HEK293 (cell line): ENCODE data around the gene CCDC127.

Experiments
- CTCF ChIA-PET: fragments of 350-600 bp; formaldehyde crosslinking; extraction: SDS; loops from one replicate; lab custom pipeline; 2021; ENCODE audit warnings: antibody characterized with exemption; lab: Yijun Ruan, JAX
- POLR2A ChIA-PET: fragments of 300-600 bp; formaldehyde crosslinking; extraction: SDS; loops from one replicate; lab custom pipeline; 2020; ENCODE audit warnings: antibody characterized with exemption, inconsistent platforms; lab: Yijun Ruan, JAX
- H3K27ac ChIP-seq: fragments of 200-500 bp; sonication (Bioruptor generic); 2 replicates; pipeline ENCODE4 v1.5.1; 2014; ENCODE audit warnings: low read depth, low read length, control low read depth, inconsistent platforms; ENCODE audit errors: extremely low read depth
- H3K36me3 ChIP-seq, 2 experiments: fragments of 200-500 bp in 1 of 2; sonication (Bioruptor generic) in 1 of 2; 1 replicate in 1 of 2; 2 replicates in 1 of 2; pipeline ENCODE4 v1.5.1; 2014 to 2017; ENCODE audit warnings: inconsistent platforms in 2 of 2, low read length in 2 of 2; ENCODE audit not compliant: control insufficient read depth in 2 of 2, insufficient read depth in 1 of 2
- H3K4me1 ChIP-seq: fragments of 200-500 bp; sonication (Bioruptor generic); 2 replicates; pipeline ENCODE4 v1.5.1; 2014; ENCODE audit warnings: mild to moderate bottlenecking, low read length, inconsistent platforms; ENCODE audit not compliant: control insufficient read depth, insufficient read depth
- H3K4me3 ChIP-seq: 2 replicates; pipeline ENCODE4 v1.5.1; 2011; ENCODE audit warnings: low read depth, mild to moderate bottlenecking, control low read depth, low read length, moderate library complexity
- H3K9me3 ChIP-seq: fragments of 200-500 bp; sonication (Bioruptor generic); 2 replicates; pipeline ENCODE4 v1.5.1; 2014; ENCODE audit warnings: low read depth, low read length, inconsistent platforms; ENCODE audit not compliant: control insufficient read depth, insufficient read depth
- ATF2 ChIP-seq: fragments of 450-650 bp; formaldehyde crosslinking; IDR thresholded peaks from 2 replicates; pipeline ENCODE4 v1.5.1; 2016; ENCODE audit warnings: missing biosample characterization, missing genetic modification characterization, low read depth
- CTCF ChIP-seq: fragments of 450-650 bp; formaldehyde crosslinking; IDR thresholded peaks from 2 replicates; pipeline ENCODE4 v1.5.1; 2016; ENCODE audit warnings: missing biosample characterization, missing genetic modification characterization
- HOXD13 ChIP-seq: sonication (generic); formaldehyde crosslinking; IDR thresholded peaks from 2 replicates; pipeline ENCODE4 v1.8.0; 2022; ENCODE audit warnings: missing genetic modification reagents, borderline replicate concordance
- KLF10 ChIP-seq: fragments of 450-650 bp; IDR thresholded peaks from 2 replicates; pipeline ENCODE4 v1.5.1; 2018; ENCODE audit warnings: missing biosample characterization, mild to moderate bottlenecking, missing genetic modification characterization
- RBAK ChIP-seq: fragments of 450-650 bp; formaldehyde crosslinking; IDR thresholded peaks from 2 replicates; pipeline ENCODE4 v1.5.1; 2016; ENCODE audit warnings: missing biosample characterization, missing genetic modification characterization
- SP7 ChIP-seq: fragments of 450-650 bp; formaldehyde crosslinking; IDR thresholded peaks from 2 replicates; pipeline ENCODE4 v1.5.1; 2016; ENCODE audit warnings: missing biosample characterization, missing genetic modification characterization
- ZBTB49 ChIP-seq: fragments of 450-650 bp; formaldehyde crosslinking; IDR thresholded peaks from 2 replicates; pipeline ENCODE4 v1.5.1; 2016; ENCODE audit warnings: missing biosample characterization, missing genetic modification characterization, low read depth
- ZNF140 ChIP-seq: fragments of 450-650 bp; formaldehyde crosslinking; IDR thresholded peaks from 2 replicates; pipeline ENCODE4 v1.5.1; 2016; ENCODE audit warnings: missing biosample characterization, missing genetic modification characterization
- ZNF155 ChIP-seq: fragments of 450-650 bp; formaldehyde crosslinking; IDR thresholded peaks from 2 replicates; pipeline ENCODE4 v1.5.1; 2016; ENCODE audit warnings: missing biosample characterization, missing genetic modification characterization
- ZNF157 ChIP-seq: fragments of 450-650 bp; formaldehyde crosslinking; IDR thresholded peaks from 2 replicates; pipeline ENCODE4 v1.5.1; 2016; ENCODE audit warnings: missing biosample characterization, missing genetic modification characterization
- ZNF169 ChIP-seq: fragments of 450-650 bp; formaldehyde crosslinking; IDR thresholded peaks from 2 replicates; pipeline ENCODE4 v1.5.1; 2016; ENCODE audit warnings: missing biosample characterization, missing genetic modification characterization
- ZNF184 ChIP-seq: fragments of 450-650 bp; IDR thresholded peaks from 2 replicates; pipeline ENCODE4 v1.5.1; 2018; ENCODE audit warnings: missing biosample characterization, mild to moderate bottlenecking, missing genetic modification characterization
- ZNF24 ChIP-seq: fragments of 450-650 bp; formaldehyde crosslinking; IDR thresholded peaks from 2 replicates; pipeline ENCODE4 v1.5.1; 2016; ENCODE audit warnings: missing biosample characterization, missing genetic modification characterization
- ZNF248 ChIP-seq: fragments of 450-650 bp; formaldehyde crosslinking; IDR thresholded peaks from 2 replicates; pipeline ENCODE4 v1.5.1; 2017; ENCODE audit warnings: missing biosample characterization, missing genetic modification characterization
- ZNF280D ChIP-seq: fragments of 450-650 bp; formaldehyde crosslinking; IDR thresholded peaks from 2 replicates; pipeline ENCODE4 v1.5.1; 2016; ENCODE audit warnings: missing biosample characterization, missing genetic modification characterization
- ZNF324 ChIP-seq: fragments of 450-650 bp; formaldehyde crosslinking; IDR thresholded peaks from 2 replicates; pipeline ENCODE4 v1.5.1; 2016; ENCODE audit warnings: missing biosample characterization, missing genetic modification characterization
- ZNF529 ChIP-seq: fragments of 450-650 bp; formaldehyde crosslinking; IDR thresholded peaks from 2 replicates; pipeline ENCODE4 v1.5.1; 2017; ENCODE audit warnings: missing genetic modification characterization, missing biosample characterization; ENCODE audit not compliant: insufficient replicate concordance
- ZNF549 ChIP-seq: fragments of 450-650 bp; IDR thresholded peaks from 2 replicates; pipeline ENCODE4 v1.5.1; 2018; ENCODE audit warnings: missing biosample characterization, missing genetic modification characterization, mild to moderate bottlenecking, inconsistent platforms, moderate library complexity
- ZNF585B ChIP-seq: fragments of 450-650 bp; formaldehyde crosslinking; IDR thresholded peaks from 2 replicates; pipeline ENCODE4 v1.5.1; 2016; ENCODE audit warnings: missing biosample characterization, missing genetic modification characterization
- ZNF624 ChIP-seq: fragments of 450-650 bp; formaldehyde crosslinking; IDR thresholded peaks from 2 replicates; pipeline ENCODE4 v1.5.1; 2017; ENCODE audit warnings: missing biosample characterization, missing genetic modification characterization
- ZNF658 ChIP-seq: fragments of 450-650 bp; formaldehyde crosslinking; IDR thresholded peaks from 2 replicates; pipeline ENCODE4; 2016; ENCODE audit warnings: missing biosample characterization, missing genetic modification characterization
- ZNF664 ChIP-seq: fragments of 450-650 bp; formaldehyde crosslinking; IDR thresholded peaks from 2 replicates; pipeline ENCODE4 v1.5.1; 2016; ENCODE audit warnings: missing biosample characterization, missing genetic modification characterization
- ZNF792 ChIP-seq: fragments of 450-650 bp; formaldehyde crosslinking; IDR thresholded peaks from 2 replicates; pipeline ENCODE4 v1.5.1; 2016; ENCODE audit warnings: missing biosample characterization, missing genetic modification characterization
- ZNF830 ChIP-seq: fragments of 450-650 bp; IDR thresholded peaks from 2 replicates; pipeline ENCODE4 v1.5.0; 2018; ENCODE audit warnings: missing biosample characterization, missing genetic modification characterization, low read depth, mild to moderate bottlenecking, moderate library complexity
- ZSCAN4 ChIP-seq: fragments of 450-650 bp; formaldehyde crosslinking; IDR thresholded peaks from 2 replicates; pipeline ENCODE4 v1.5.1; 2017; ENCODE audit warnings: missing biosample characterization, missing genetic modification characterization
- ZXDB ChIP-seq: fragments of 450-650 bp; formaldehyde crosslinking; IDR thresholded peaks from 2 replicates; pipeline ENCODE4 v1.5.1; 2016; ENCODE audit warnings: missing biosample characterization, missing genetic modification characterization
- TF ChIP-seq, protein P1 (sequence below): fragments of 450-650 bp; formaldehyde crosslinking; IDR thresholded peaks from 2 replicates; pipeline ENCODE4 v1.5.1; 2016; ENCODE audit warnings: missing biosample characterization, missing genetic modification characterization

The CCDC127 gene

GRCh38 chr5:230711-231110 is 12.8 kb upstream of the CCDC127 start:
- TF ChIP-seq ZNF624 (no peak), ZBTB49 (no peak), ZNF140 (tag by site-specific recombination) (no peak), ZNF830 (no peak), ZNF169 (tag by site-specific recombination) (no peak), ZSCAN4 (no peak), SP7 (tag by site-specific recombination) (no peak), ZNF184 (no peak), KLF10 (no peak), HOXD13 (no peak), ZNF529 (tag by site-specific recombination) (no peak), ZNF658 (no peak), ZNF549 (no peak), RBAK (tag by site-specific recombination) (no peak), ZNF155 (tag by site-specific recombination) (no peak), ZNF248 (no peak), ZNF792 (tag by site-specific recombination) (no peak), ZNF24 (tag by site-specific recombination) (no peak), ZNF324 (no peak)
- TF ChIP-seq, protein P1, sequence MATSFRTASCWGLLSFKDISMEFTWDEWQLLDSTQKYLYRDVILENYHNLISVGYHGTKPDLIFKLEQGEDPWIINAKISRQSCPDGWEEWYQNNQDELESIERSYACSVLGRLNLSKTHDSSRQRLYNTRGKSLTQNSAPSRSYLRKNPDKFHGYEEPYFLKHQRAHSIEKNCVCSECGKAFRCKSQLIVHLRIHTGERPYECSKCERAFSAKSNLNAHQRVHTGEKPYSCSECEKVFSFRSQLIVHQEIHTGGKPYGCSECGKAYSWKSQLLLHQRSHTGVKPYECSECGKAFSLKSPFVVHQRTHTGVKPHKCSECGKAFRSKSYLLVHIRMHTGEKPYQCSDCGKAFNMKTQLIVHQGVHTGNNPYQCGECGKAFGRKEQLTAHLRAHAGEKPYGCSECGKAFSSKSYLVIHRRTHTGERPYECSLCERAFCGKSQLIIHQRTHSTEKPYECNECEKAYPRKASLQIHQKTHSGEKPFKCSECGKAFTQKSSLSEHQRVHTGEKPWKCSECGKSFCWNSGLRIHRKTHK (tag by site-specific recombination), result no peak
- TF ChIP-seq, all 188 proteins: peak for 0
- H3K9me3 ChIP-seq, result no peaks in the 10 kb centered on the region
- CTCF ChIA-PET, result no interaction called here

DNA sequence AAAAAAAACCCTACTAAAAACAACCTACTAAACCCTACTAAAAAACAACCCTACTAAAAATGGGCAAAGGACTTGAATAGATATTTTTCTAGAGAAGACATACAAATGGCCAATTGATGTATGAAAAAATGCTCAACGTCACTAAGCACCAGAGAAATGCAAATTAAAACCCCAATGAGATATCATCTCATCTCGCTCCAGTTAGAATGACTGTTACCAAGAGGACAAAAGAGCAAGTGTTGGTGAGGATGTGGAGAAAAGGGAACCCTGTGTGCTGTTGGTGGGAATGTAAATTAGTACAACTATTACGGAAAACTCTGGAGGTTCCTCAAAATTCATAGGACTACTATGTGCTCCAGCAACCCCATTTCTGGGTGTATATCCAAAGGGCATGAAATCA is 10.9 kb upstream of the CCDC127 start:
- POLR2A ChIA-PET, result no interaction called here
- Histone ChIP-seq H3K4me3 (no peak overlapping the region), H3K27ac (no peak overlapping the region), H3K9me3 (no peaks in the 10 kb centered on the region), H3K4me1 (no peaks in the 10 kb centered on the region), H3K36me3 (peaks cover 39 to 89% of the 10 kb centered on the region in 2 experiments)
- CTCF ChIA-PET, result no interaction called here
- no peak for TF ChIP-seq ATF2 (tag by site-specific recombination)
- TF ChIP-seq ZNF585B, result no peak
- TF ChIP-seq ZXDB (tag by site-specific recombination), result no peak
- TF ChIP-seq ZNF157, result no peak
- TF ChIP-seq ZNF280D (tag by site-specific recombination), result no peak
- no peak for TF ChIP-seq ZNF529 (tag by site-specific recombination)
- TF ChIP-seq ZNF664 (tag by site-specific recombination), result no peak
- no peak for TF ChIP-seq CTCF

More at GRCh38 chr5:230711-231110, 12.8 kb upstream of the CCDC127 start:
- H3K27ac ChIP-seq, result no peak overlapping the region
- H3K4me1 ChIP-seq, result no peaks in the 10 kb centered on the region
- POLR2A ChIA-PET, result no interaction called here
- H3K4me3 ChIP-seq, result no peak overlapping the region
- H3K36me3 ChIP-seq, result peaks cover 44 to 86% of the 10 kb centered on the region in 2 experiments
